GM18868 (cell line): Measurements from ENCODE around the gene ATG3.

Experiments
- ATAC-seq: cut with Tn5 transposase; IDR thresholded peaks from one replicate; pipeline ENCODE4 v1.9.1; 2021; ENCODE audit warnings: mild to moderate bottlenecking, moderate library complexity; ENCODE audit not compliant: unreplicated experiment

Gene ATG3

GRCh38 chr3:112561734-112562529 lies at the start of gene ATG3, which contains the start of gene SLC35A5:
Gene ATG3, minus strand, starts transcription at chr3:112561962. Its CDS starts 434 bp downstream, at chr3:112561528.
Gene SLC35A5, plus strand, starts transcription at chr3:112562045. Its CDS starts 1,359 bp downstream, at chr3:112563404.
- ATAC-seq = peak; percentile 75

GRCh38 chr3:112610121-112610520 lies 48.4 kb upstream of the ATG3 start:
- no peak for ATAC-seq

GRCh38 chr3:112607863-112608262 lies 46.1 kb upstream of the ATG3 start:
- no peak for ATAC-seq

GRCh38 chr3:112606098-112606497 lies 44.3 kb upstream of the ATG3 start:
- ATAC-seq = no peak

GRCh38 chr3:112605285-112605684 lies 43.5 kb upstream of the ATG3 start:
- no peak for ATAC-seq

GRCh38 chr3:112604536-112604935 lies 42.8 kb upstream of the ATG3 start:
- ATAC-seq = no peak

GRCh38 chr3:112602217-112602838 lies 40.6 kb upstream of the ATG3 start:
- ATAC-seq = peak; percentile 83

GRCh38 chr3:112598731-112599130 lies 37.0 kb upstream of the ATG3 start:
- ATAC-seq = no peak

- no peak for ATAC-seq
Measured at GRCh38 chr3:112597945-112598344, 36.2 kb upstream of the ATG3 start.

- ATAC-seq = no peak
Measured at GRCh38 chr3:112594856-112595255, 33.1 kb upstream of the ATG3 start.

GRCh38 chr3:112593258-112593657 lies 31.5 kb upstream of the ATG3 start:
- no peak for ATAC-seq

- ATAC-seq = no peak
Measured at GRCh38 chr3:112587336-112587735, 25.6 kb upstream of the ATG3 start.

- no peak for ATAC-seq
Measured at GRCh38 chr3:112585782-112586181, 24.0 kb upstream of the ATG3 start.

- no peak for ATAC-seq
Measured at GRCh38 chr3:112583105-112583504, 21.3 kb upstream of the ATG3 start.

GRCh38 chr3:112582244-112582874 lies 20.6 kb upstream of the ATG3 start:
- ATAC-seq = no peak

GRCh38 chr3:112579697-112580096 lies 17.9 kb upstream of the ATG3 start:
- no peak for ATAC-seq

- ATAC-seq = no peak
Measured at GRCh38 chr3:112579232-112579631, 17.5 kb upstream of the ATG3 start.

GRCh38 chr3:112572701-112573100 lies 10.9 kb upstream of the ATG3 start:
- ATAC-seq = no peak

GRCh38 chr3:112569265-112569664 lies 7.5 kb upstream of the ATG3 start:
- ATAC-seq = no peak

GRCh38 chr3:112568642-112569041 lies 6.9 kb upstream of the ATG3 start:
- no peak for ATAC-seq

GRCh38 chr3:112564940-112565305 lies 3.2 kb upstream of the ATG3 start:
- ATAC-seq = no peak
